ENCODE measurements around the gene HILPDA. TPM values are rescaled to one million over a fixed set of nuclear protein-coding genes. Genes with fewer than 3 reads are reported as not detected.

The HILPDA gene, protein sequence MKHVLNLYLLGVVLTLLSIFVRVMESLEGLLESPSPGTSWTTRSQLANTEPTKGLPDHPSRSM
- 10 to 100 TPM in 3 of 10 donors, 1 to 10 TPM in 7; 4.5 to 65.0 (median 6.7) TPM for total RNA-seq
- polyA plus RNA-seq: 1 to 10 TPM; 5.6 to 8.3 TPM
- long read RNA-seq, donor 1, transcript HILPDA-201 (2 exons, 1,349 nt): major isoform, 9 of 12 reads
- long read RNA-seq, donor 1, partial matches to known transcripts: 0 of 12 reads
- long read RNA-seq, donor 1, other reads (novel, unspliced or antisense): 2 of 12 reads
- long read RNA-seq, donor 2, transcript HILPDA-201 (2 exons, 1,349 nt): major isoform, 6 of 9 reads
- long read RNA-seq, donor 2, partial matches to known transcripts: 0 of 9 reads
- long read RNA-seq, donor 2, other reads (novel, unspliced or antisense): 0 of 9 reads
- long read RNA-seq, donor 3, transcript HILPDA-201 (2 exons, 1,349 nt): major isoform, 31 of 32 reads
- long read RNA-seq, donor 3, partial matches to known transcripts: 0 of 32 reads
- long read RNA-seq, donor 3, other reads (novel, unspliced or antisense): 0 of 32 reads

DNA sequence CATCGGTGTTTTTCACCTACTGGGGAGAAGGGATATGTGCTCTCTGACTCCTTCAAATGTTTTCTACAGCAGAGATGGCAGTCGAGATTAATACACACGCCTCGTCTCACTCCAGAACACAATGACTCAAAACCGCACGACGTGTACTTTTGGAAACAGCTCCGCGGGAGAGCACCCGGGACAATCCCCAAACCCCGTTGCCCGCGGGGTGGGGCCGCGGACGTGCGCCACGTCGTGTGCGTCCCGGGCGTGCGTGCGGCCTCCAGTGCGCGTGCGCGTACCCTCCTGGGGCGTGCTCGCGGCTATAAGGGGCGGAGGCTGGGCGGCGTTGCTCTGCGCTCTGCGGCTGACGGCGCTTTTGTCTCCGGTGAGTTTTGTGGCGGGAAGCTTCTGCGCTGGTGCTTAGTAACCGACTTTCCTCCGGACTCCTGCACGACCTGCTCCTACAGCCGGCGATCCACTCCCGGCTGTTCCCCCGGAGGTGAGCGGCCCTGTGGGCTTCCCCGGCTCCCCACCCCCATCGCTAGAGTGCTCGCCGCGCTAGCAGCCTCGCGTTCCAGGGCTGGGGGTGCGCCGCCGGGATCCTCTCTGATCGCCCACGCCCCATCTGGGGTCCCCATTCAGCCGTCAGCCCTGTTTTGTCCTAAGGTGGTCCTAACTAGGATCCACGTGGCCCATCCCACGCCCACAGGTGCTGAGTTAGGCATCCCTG is at the start of gene HILPDA:
Gene HILPDA, plus strand, starts transcription at position 336 of the 712 bp plus-strand sequence. CDS start 1,391 bp downstream, outside the sequence.
- H3K4me1 ChIP-seq: peaks cover 9 to 62% (median 41%) of the 10 kb centered on the region in 9 donors
- peak; percentile 92 to 96 for DNase-seq
- H3K27ac ChIP-seq: peak within 1 kb of the TSS; percentile 86 to 98 (median 94)
- 0% methylated on average over 64 of the region's 64 CpGs for WGBS, 2 donors
- intact Hi-C loops (cut with DNase I): loop anchor here in 1 of 10 donors (5.0 kb wide), 1 partner anchor 33 kb away; no protein-coding TSS in a partner anchor
- H3K4me3 ChIP-seq: peak within 1 kb of the TSS; percentile 69 to 97 (median 84)
- H3K36me3 ChIP-seq: peaks cover 0 to 17% (median 0%) of the 10 kb centered on the region in 9 donors
- no peaks in the 10 kb centered on the region for H3K27me3 ChIP-seq
- TF ChIP-seq, protein P1, sequence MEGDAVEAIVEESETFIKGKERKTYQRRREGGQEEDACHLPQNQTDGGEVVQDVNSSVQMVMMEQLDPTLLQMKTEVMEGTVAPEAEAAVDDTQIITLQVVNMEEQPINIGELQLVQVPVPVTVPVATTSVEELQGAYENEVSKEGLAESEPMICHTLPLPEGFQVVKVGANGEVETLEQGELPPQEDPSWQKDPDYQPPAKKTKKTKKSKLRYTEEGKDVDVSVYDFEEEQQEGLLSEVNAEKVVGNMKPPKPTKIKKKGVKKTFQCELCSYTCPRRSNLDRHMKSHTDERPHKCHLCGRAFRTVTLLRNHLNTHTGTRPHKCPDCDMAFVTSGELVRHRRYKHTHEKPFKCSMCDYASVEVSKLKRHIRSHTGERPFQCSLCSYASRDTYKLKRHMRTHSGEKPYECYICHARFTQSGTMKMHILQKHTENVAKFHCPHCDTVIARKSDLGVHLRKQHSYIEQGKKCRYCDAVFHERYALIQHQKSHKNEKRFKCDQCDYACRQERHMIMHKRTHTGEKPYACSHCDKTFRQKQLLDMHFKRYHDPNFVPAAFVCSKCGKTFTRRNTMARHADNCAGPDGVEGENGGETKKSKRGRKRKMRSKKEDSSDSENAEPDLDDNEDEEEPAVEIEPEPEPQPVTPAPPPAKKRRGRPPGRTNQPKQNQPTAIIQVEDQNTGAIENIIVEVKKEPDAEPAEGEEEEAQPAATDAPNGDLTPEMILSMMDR (IDR thresholded peaks at IDR 0.05): no peak
- peak; percentile 93 to 97 (median 96) for ATAC-seq
- no peaks in the 10 kb centered on the region for H3K9me3 ChIP-seq

DNA sequence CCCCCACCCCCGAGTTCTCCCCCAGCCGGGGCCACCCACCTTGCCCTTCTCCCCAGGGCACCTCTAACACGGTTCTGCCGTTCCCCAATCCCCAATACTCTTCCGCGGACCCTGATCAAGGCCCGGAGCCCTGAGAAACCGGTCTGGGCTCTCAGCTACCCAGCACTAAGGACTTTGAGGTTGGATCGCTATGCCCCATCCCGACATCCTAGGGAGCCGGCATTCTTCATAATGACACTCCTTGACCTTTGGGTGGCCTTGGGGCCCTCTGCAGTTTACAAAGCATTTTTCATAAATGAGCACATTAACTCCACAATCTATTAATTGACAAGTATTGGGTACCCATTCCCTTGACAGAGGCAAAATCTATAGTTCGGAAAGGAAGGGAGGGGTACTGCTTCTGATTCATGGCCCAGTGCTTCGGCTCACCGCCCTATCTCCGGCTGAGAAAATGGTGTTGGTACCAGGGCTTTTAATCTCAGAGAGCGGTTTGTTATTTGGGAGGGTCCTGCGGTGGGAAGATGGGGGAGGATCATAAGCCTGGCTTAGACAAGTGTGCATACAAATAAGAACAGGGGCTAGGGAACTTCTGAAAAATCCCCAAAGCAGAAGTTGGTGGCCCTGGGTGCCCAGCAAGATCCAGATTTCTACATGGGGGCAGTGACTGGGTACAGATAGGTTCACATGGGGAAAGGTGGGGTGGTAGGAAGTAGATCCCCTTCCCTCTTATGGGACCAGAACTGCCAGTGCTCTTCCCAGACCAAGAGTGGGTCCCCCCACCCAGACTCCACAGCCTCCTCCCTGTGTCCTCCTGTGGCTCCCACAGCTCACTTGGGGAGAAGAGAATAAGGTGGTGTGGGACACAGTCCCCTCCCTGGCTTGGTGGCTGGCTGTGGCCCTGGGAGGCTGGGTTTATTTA is 49.1 kb upstream of the HILPDA start:
- Histone ChIP-seq H3K27me3 (no peaks in the 10 kb centered on the region), H3K4me3 (peak overlapping the region in 7 of 10 donors; percentile 67 to 91 (median 77)), H3K36me3 (peaks cover 0 to 25% (median 0%) of the 10 kb centered on the region in 9 donors), H3K4me1 (peaks cover 13 to 66% (median 56%) of the 10 kb centered on the region in 9 donors), H3K9me3 (no peaks in the 10 kb centered on the region), H3K27ac (peak overlapping the region in 4 of 10 donors; percentile 33 to 95 (median 58))
- intact Hi-C loops (cut with DNase I): no loop called here
- WGBS, 2 donors: 56 to 61% methylated on average over 15 to 17 of the region's 17 CpGs
- no peak for ATAC-seq
- TF ChIP-seq, protein P1 (IDR thresholded peaks at IDR 0.05): no peak
- DNase-seq: no peak

DNA sequence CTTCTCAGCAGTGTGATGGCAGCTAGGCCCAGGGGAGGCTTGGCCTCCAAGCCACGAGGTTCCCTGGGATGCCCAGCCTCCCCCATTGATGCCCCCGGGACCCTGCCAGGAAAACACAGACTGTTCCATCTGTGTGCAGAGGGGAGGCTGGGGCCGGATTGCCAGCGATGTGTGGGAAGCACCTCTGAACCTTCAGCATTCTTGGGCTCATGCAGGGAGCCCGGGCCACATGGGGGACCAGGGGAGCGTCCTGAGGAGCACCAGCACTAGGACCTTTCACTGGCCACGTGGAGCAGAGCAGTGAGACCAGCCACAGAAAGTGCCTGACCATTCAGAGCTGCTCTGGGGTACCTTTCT is 48.5 kb upstream of the HILPDA start:
- 84 to 85% methylated on average over 7 of the region's 7 CpGs for whole genome bisulfite sequencing, 2 donors
- peaks cover 13 to 66% (median 56%) of the 10 kb centered on the region in 9 donors for H3K4me1 ChIP-seq
- TF ChIP-seq, protein P1 (IDR thresholded peaks at IDR 0.05): no peak
- peak overlapping the region in 4 of 10 donors; percentile 9 to 95 (median 58) for H3K27ac ChIP-seq
- no peak for DNase-seq
- no peaks in the 10 kb centered on the region for H3K27me3 ChIP-seq
- no peak for ATAC-seq
- H3K4me3 ChIP-seq: peak overlapping the region in 1 of 10 donors; percentile 84
- peaks cover 0 to 18% (median 0%) of the 10 kb centered on the region in 9 donors for H3K36me3 ChIP-seq
- intact Hi-C loops (cut with DNase I): no loop called here
- no peaks in the 10 kb centered on the region for H3K9me3 ChIP-seq

Data from heart right ventricle (tissue), 16 donors.